Stimulated activated CD8-positive, alpha-beta memory T cell treated with anti-CD3 and anti-CD28 coated beads, Interleukin-7, amount 100 ng/mL, for 4 hours (primary cell): ENCODE measurements around the gene COL23A1.
"Not testable (repeated sequence)": the region's sequence is repeated elsewhere in the genome, so short reads cannot be mapped to it uniquely, and the experiment has no call there.

Experiments used
- DNase-seq, 2 donors: peaks; one replicate each; pipeline ENCODE4 v3.0.0-alpha.2; 2020; ENCODE audit warnings: low read depth in 2 of 2

COL23A1 gene

DNA sequence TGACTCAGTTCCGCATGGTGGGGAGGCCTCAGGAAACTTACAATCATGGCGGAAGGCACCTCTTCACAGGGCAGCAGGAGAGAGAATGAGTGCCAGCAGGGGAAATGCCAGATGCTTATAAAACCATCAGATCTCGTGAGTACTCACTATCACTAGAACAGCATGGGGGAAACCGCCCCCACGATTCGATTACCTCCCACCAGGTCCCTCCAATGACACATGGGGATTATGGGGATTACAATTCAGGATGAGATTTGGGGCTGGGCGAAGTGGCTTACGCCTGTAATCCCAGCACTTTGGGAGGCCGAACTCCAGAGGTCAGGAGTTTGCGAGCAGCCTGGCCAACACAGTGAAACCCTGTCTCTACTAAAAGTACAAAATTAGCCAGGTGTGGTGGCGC, 392.0 kb downstream of the COL23A1 start:
- not testable (repeated sequence) for DNase-seq

- DNase-seq, result no peak
Observed at GRCh38 chr5:178196986-178197385, 393.2 kb downstream of the COL23A1 start.

DNA sequence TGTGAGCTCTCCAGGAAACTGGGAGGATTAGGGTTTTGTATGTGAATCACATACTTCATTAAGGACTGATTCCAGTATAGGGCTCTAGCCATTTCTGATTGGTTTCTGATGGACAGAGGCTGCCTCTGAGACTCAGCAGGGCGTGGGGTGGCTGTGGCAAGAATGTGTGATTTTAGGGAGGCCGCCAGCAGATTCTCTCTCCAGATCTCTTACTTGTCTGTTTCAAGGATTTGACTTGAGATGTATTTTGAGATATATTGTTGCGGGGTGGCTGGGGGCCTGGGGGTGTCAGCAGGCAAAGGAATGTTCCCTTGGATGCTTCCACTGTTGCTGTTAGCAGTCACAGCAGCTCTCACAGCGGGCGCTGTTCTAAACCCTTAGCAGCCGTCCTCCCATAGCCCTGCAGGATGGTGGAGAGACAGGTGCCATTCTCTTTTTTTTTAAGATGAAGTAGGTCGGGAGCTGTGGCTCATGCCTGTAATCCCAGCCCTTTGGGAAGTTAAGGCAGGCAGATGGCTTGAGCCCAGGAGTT, 393.8 kb downstream of the COL23A1 start:
- no peak for DNase-seq

- no peak for DNase-seq
Observed at GRCh38 chr5:178194026-178194425, 396.2 kb downstream of the COL23A1 start.

DNA sequence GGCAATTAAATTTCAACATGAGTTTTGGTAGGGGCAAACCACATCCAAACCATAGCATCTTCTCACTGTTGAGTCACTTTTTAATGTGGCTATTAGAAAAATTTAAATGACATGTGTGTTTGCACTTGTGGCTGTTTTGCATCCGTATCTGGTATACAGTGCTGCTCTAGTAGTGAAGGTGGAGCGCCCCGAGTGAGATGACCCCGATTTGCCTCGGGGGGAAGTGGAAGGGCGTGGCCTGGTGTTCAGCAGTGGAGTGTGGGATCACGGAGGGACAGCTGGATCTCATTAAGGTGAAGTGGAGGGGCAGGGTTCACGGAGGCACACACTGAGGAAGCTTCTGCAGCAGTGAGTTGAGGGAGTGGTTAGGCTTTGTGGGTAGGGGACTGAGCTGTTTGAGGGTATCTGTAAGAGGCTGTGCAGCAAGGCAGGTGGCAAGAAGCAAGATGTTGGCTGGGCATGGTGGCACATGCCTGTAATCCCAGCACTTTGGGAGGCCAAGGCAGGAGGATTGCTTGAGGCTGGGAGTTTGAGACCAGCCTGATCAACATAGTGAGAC, 396.9 kb downstream of the COL23A1 start:
- DNase-seq, result no peak

- no peak for DNase-seq
Observed at GRCh38 chr5:178192787-178193186, 397.4 kb downstream of the COL23A1 start.

- DNase-seq, result no peak
Observed at GRCh38 chr5:178192244-178192643, 397.9 kb downstream of the COL23A1 start.

- DNase-seq, result no peak
Observed at GRCh38 chr5:178191661-178192060, 398.5 kb downstream of the COL23A1 start.

DNA sequence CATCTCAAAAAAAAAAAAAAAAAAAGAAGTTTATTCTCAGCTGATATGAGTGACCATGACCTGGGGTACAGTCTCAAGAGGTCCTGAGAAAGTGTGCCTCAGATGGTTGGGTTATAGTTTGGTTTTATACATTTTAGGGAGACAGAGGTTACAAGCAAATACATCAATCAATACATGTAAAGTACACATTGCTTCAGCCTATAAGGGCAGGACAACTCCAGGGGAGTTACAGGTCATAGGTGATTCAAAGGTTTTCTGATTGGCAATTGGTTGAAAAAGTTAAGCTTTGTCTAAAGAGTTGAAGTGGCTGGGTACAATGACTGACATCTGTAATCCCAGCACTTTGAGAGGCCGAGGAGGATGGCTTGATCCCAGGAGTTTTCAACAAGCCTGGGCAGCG, 400.8 kb downstream of the COL23A1 start:
- DNase-seq, result no peak
